ENCODE measurements around the gene GAGE12H. TPM values are rescaled to one million over a fixed set of nuclear protein-coding genes. Genes with fewer than 3 reads are reported as not detected.
A peak's percentile ranks its signal among the peaks of the same experiment; 100 is the strongest.
"Not testable (repeated sequence)": the region's sequence is repeated elsewhere in the genome, so short reads cannot be mapped to it uniquely, and the experiment has no call there.

The GAGE12H gene, protein sequence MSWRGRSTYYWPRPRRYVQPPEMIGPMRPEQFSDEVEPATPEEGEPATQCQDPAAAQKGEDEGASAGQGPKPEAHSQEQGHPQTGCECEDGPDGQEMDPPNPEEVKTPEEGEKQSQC
- not detected for total RNA-seq (ENCODE audit: insufficient read depth, low replicate concordance)

DNA sequence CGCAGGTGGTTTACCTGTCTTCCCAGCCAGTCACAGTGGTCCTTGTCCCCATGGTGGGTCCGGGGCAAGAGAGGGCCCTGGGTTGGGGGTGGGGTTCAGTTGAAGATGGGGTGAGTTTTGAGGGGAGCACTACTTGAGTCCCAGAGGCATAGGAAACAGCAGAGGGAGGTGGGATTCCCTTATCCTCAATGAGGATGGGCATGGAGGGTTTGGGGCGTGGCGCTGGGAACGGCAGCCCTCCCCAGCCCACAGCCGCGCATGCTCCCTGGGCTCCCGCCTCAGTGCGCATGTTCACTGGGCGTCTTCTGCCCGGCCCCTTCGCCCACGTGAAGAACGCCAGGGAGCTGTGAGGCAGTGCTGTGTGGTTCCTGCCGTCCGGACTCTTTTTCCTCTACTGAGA is at the start of gene GAGE12H:
TSS of gene GAGE12H (plus strand) at position 301 of the 400 bp plus-strand sequence. CDS start 1,155 bp downstream, outside the sequence.
- not testable (repeated sequence) for DNase-seq (ENCODE audit: low spot score)

DNA sequence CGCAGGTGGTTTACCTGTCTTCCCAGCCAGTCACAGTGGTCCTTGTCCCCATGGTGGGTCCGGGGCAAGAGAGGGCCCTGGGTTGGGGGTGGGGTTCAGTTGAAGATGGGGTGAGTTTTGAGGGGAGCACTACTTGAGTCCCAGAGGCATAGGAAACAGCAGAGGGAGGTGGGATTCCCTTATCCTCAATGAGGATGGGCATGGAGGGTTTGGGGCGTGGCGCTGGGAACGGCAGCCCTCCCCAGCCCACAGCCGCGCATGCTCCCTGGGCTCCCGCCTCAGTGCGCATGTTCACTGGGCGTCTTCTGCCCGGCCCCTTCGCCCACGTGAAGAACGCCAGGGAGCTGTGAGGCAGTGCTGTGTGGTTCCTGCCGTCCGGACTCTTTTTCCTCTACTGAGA is 47.9 kb upstream of the GAGE12H start, which contains the start of gene GAGE12C:
TSS of gene GAGE12C (plus strand) at position 301 of the 400 bp plus-strand sequence. CDS start 1,155 bp downstream, outside the sequence.
- not testable (repeated sequence) for DNase-seq (ENCODE audit: low spot score)

DNA sequence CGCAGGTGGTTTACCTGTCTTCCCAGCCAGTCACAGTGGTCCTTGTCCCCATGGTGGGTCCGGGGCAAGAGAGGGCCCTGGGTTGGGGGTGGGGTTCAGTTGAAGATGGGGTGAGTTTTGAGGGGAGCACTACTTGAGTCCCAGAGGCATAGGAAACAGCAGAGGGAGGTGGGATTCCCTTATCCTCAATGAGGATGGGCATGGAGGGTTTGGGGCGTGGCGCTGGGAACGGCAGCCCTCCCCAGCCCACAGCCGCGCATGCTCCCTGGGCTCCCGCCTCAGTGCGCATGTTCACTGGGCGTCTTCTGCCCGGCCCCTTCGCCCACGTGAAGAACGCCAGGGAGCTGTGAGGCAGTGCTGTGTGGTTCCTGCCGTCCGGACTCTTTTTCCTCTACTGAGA is 38.3 kb upstream of the GAGE12H start, which contains the start of gene GAGE12D:
TSS of gene GAGE12D (plus strand) at position 301 of the 400 bp plus-strand sequence. CDS start 1,155 bp downstream, outside the sequence.
- not testable (repeated sequence) for DNase-seq (ENCODE audit: low spot score)

DNA sequence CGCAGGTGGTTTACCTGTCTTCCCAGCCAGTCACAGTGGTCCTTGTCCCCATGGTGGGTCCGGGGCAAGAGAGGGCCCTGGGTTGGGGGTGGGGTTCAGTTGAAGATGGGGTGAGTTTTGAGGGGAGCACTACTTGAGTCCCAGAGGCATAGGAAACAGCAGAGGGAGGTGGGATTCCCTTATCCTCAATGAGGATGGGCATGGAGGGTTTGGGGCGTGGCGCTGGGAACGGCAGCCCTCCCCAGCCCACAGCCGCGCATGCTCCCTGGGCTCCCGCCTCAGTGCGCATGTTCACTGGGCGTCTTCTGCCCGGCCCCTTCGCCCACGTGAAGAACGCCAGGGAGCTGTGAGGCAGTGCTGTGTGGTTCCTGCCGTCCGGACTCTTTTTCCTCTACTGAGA is 28.8 kb upstream of the GAGE12H start, which contains the start of gene GAGE12E:
TSS of gene GAGE12E (plus strand) at position 301 of the 400 bp plus-strand sequence. CDS start 1,155 bp downstream, outside the sequence.
- DNase-seq (ENCODE audit: low spot score) = not testable (repeated sequence)

DNA sequence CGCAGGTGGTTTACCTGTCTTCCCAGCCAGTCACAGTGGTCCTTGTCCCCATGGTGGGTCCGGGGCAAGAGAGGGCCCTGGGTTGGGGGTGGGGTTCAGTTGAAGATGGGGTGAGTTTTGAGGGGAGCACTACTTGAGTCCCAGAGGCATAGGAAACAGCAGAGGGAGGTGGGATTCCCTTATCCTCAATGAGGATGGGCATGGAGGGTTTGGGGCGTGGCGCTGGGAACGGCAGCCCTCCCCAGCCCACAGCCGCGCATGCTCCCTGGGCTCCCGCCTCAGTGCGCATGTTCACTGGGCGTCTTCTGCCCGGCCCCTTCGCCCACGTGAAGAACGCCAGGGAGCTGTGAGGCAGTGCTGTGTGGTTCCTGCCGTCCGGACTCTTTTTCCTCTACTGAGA is 19.2 kb upstream of the GAGE12H start, which contains the start of gene GAGE12F:
TSS of gene GAGE12F (plus strand) at position 301 of the 400 bp plus-strand sequence. CDS start 1,155 bp downstream, outside the sequence.
- not testable (repeated sequence) for DNase-seq (ENCODE audit: low spot score)

DNA sequence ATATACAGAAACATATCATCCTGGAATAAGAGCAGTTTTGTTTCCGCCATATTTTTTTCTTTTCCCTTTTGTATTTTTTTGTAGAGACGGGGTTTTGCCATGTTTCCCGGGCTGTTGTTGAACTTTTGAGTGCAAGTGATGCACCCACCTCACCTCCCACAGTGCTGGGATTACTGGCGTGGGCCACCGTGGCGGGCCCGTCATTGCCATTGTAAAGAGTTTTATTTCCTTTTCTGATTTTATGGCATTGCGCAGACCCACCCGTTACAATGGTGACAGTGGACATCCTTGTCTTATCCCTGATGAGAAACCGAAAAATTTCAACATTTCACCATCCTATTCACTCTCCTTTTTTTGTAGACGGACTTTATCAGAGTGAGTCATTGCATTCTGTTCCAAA is 11.0 kb upstream of the GAGE12H start:
- DNase-seq (ENCODE audit: low spot score) = not testable (repeated sequence)

DNA sequence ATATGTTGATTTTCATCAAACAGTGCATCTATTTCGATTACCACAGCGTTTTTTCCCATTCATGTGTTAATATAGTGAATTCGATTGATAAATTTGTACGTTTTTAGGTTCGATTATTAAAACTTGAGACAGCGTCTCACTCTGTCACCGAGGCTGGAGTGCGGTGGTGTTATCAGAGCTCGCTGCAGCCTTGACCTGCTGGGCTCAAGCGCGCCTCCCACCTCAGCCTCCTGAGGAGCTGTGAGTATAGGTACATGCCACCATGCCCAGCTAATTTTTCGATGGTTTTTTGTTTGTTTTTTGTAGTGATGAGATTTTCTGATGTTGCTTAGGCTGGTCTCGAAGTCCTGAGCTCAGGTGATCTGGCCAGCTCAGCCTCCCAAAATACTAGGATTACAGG is 10.6 kb upstream of the GAGE12H start:
- DNase-seq (ENCODE audit: low spot score) = not testable (repeated sequence)

DNA sequence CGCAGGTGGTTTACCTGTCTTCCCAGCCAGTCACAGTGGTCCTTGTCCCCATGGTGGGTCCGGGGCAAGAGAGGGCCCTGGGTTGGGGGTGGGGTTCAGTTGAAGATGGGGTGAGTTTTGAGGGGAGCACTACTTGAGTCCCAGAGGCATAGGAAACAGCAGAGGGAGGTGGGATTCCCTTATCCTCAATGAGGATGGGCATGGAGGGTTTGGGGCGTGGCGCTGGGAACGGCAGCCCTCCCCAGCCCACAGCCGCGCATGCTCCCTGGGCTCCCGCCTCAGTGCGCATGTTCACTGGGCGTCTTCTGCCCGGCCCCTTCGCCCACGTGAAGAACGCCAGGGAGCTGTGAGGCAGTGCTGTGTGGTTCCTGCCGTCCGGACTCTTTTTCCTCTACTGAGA is 9.6 kb upstream of the GAGE12H start, which contains the start of gene GAGE12G:
TSS of gene GAGE12G (plus strand) at position 301 of the 400 bp plus-strand sequence. CDS start 1,155 bp downstream, outside the sequence.
- DNase-seq (ENCODE audit: low spot score) = not testable (repeated sequence)

DNA sequence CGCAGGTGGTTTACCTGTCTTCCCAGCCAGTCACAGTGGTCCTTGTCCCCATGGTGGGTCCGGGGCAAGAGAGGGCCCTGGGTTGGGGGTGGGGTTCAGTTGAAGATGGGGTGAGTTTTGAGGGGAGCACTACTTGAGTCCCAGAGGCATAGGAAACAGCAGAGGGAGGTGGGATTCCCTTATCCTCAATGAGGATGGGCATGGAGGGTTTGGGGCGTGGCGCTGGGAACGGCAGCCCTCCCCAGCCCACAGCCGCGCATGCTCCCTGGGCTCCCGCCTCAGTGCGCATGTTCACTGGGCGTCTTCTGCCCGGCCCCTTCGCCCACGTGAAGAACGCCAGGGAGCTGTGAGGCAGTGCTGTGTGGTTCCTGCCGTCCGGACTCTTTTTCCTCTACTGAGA is 9.4 kb downstream of the GAGE12H start, which contains the start of gene GAGE2A:
TSS of gene GAGE2A (plus strand) at position 301 of the 400 bp plus-strand sequence. CDS start 1,155 bp downstream, outside the sequence.
- not testable (repeated sequence) for DNase-seq (ENCODE audit: low spot score)

DNA sequence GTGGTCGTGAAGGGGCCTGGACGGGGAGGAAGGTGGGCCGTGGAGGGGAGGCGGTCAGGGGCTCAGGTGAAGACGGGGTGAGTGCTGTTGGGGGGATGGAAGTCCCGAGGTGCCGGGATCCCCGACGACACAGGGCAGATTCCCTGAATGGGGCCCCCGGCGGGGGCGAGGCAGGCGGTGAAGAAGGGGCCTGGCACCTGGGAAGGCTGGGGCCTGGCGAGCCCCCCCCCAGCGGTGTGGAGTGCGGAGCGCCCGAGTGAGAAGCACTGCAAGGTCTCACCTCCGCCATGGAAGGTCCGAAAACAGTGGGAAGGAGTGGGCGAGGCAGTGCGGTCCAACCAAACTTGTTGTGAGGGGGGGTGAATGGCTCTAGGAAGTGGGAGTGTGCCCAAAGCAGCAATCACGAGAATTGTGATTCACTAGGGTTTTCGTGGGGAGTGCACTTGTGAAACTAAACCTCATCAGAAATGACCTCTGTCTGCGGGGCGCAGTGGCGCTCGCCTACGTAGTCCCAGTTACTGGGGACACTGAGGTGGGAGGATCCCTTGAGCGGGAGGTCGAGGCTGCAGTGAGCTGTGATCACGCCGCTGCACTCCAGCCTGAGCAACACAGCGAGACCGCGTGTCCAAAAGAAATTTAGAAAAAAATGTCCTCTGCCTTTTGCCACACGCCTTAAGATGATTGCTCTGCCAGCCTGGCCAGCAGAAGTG is 10.2 kb downstream of the GAGE12H start:
- not testable (repeated sequence) for DNase-seq (ENCODE audit: low spot score)

DNA sequence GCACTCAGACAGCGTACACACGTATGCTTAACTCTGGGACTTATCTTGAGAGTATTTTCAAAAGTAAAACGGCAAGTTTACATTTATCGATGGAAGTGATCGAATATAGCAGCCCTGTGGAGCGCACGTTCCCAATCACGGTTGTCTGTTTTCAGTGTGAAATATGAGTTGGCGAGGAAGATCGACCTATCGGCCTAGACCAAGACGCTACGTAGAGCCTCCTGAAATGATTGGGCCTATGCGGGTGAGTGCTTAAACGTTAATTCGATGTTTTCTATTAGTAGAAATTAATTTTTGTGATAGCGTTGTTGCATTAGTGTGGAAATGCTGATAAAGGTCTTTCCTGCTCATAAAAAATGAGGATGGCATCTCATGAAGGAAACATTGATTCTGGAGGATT is 10.7 kb downstream of the GAGE12H start:
- not testable (repeated sequence) for DNase-seq (ENCODE audit: low spot score)

DNA sequence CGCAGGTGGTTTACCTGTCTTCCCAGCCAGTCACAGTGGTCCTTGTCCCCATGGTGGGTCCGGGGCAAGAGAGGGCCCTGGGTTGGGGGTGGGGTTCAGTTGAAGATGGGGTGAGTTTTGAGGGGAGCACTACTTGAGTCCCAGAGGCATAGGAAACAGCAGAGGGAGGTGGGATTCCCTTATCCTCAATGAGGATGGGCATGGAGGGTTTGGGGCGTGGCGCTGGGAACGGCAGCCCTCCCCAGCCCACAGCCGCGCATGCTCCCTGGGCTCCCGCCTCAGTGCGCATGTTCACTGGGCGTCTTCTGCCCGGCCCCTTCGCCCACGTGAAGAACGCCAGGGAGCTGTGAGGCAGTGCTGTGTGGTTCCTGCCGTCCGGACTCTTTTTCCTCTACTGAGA is 19.0 kb downstream of the GAGE12H start, which contains the start of gene GAGE1:
TSS of gene GAGE1 (plus strand) at position 301 of the 400 bp plus-strand sequence. CDS start 1,155 bp downstream, outside the sequence.
- DNase-seq (ENCODE audit: low spot score) = not testable (repeated sequence)

DNA sequence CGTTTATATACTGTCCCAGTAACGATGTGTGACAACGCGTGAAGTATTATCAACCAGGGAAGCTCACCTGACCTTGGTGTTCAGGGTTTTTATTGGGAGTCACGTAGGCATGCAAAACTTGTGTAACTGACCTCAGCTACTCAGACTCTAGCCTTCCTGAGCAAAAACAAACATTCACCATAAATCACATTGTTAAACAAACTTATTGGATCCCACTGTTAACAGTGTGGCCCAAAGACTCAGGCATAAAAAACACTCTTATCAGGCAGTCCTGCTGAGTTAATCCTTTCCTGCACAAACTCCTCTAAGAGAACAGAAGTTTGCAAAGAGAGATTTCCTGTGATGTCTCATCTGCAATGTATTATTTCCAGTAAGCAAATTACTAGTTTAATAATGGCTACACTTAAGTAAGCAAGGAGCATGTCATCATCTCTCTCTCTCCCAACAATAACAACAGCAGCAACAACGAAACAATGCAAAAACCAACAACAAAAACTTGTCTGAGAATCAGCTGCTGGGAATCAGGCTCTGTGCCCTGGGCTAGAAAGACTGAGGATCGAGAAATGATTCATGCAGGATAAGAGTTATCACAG is 31.1 kb downstream of the GAGE12H start:
- peak; percentile 76 for DNase-seq (ENCODE audit: low spot score)

DNA sequence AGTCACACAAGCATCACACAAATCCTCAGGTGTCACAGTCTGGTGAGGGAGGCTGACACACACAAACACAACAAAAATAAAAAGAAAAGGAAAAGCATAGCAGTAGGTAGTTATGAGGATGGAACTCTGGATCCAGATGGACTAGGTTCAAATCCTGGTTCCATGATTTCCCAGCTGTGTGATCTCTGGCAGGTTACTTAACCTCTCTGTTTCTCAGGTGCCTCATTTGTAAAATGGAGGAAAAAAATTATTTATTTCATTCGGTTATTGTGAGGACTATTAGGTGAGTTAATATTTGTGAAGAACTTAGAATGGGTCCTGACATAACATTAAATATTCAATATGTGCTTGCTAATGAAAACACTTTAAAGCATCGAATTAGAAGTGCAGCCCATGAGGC is 38.8 kb downstream of the GAGE12H start:
- no peak for DNase-seq (ENCODE audit: low spot score)

DNA sequence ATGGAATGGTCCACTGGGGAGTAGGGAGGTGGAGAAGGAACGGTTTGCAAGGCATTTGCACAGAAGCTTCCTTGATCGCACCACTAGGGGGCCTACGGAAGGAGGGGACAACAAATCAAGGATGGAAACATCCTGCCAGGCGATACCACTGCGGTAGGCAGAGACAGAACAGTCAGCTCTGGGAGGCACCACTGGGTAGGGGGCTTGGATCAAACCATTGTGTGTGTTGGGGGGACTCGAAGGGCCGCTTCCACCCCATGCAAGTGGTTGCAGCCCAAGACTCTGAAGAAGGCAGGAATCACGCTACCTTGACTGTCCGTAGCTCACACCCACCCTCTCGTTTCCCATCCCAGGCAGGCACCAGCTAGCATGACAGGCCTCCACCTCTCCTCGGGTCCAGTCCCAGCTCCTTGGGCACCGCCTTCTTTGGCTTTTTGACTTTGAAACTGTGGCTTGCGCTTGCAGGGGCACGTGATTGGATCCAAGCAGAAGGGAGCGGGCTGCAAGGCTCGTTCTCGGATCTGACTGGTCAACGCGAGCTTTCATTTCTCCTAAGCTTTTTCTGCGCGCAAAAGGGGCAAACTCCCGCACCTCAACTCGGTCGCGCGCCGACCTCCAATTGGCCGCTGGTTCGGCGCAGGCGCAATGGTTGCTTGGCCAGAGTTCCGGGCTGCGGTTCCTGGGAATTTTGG is 47.5 kb downstream of the GAGE12H start:
- DNase-seq (ENCODE audit: low spot score) = no peak

Other genes with a start within 250 kb of the GAGE12H start
- not detected for gene GAGE13, start 248.4 kb upstream of the GAGE12H start, total RNA-seq (ENCODE audit: insufficient read depth, low replicate concordance)
- gene GAGE12C, start 47.8 kb upstream of the GAGE12H start, total RNA-seq (ENCODE audit: insufficient read depth, low replicate concordance) = not detected
- not detected for gene GAGE12D, start 38.2 kb upstream of the GAGE12H start, total RNA-seq (ENCODE audit: insufficient read depth, low replicate concordance)
- gene GAGE12E, start 28.7 kb upstream of the GAGE12H start, total RNA-seq (ENCODE audit: insufficient read depth, low replicate concordance) = not detected
- gene GAGE12F, start 19.1 kb upstream of the GAGE12H start, total RNA-seq (ENCODE audit: insufficient read depth, low replicate concordance) = not detected
- gene GAGE12G, start 9.5 kb upstream of the GAGE12H start, total RNA-seq (ENCODE audit: insufficient read depth, low replicate concordance) = not detected
- gene GAGE2A, start 9.5 kb downstream of the GAGE12H start, total RNA-seq (ENCODE audit: insufficient read depth, low replicate concordance) = not detected
- 1.4 TPM for gene GAGE1, start 19.1 kb downstream of the GAGE12H start, total RNA-seq (ENCODE audit: insufficient read depth, low replicate concordance)
- not detected for gene PAGE1, start 116.0 kb downstream of the GAGE12H start, total RNA-seq (ENCODE audit: insufficient read depth, low replicate concordance)
- 2.6 TPM for gene PAGE4, start 249.4 kb downstream of the GAGE12H start, total RNA-seq (ENCODE audit: insufficient read depth, low replicate concordance)